Kidney glomerular epithelial cell (primary cell): ENCODE data around the gene IZUMO1.
"Not testable (repeated sequence)": the region's sequence is repeated elsewhere in the genome, so short reads cannot be mapped to it uniquely, and the experiment has no call there.

Experiments
- DNase-seq: peaks from one replicate; lab custom pipeline; 2025; lab: John Stamatoyannopoulos, UW

The IZUMO1 gene

GRCh38 chr19:48713041-48713863 lies 33.5 kb downstream of the IZUMO1 start:
- peak; percentile 14 for DNase-seq

- no peak for DNase-seq
These were observed 35.5 kb downstream of the IZUMO1 start for GRCh38 chr19:48711106-48711662.

GRCh38 chr19:48708471-48708870 lies 38.2 kb downstream of the IZUMO1 start:
- DNase-seq: no peak

- no peak for DNase-seq
These were observed 41.3 kb downstream of the IZUMO1 start for GRCh38 chr19:48705431-48705830.

GRCh38 chr19:48703316-48703715 lies 43.4 kb downstream of the IZUMO1 start:
- no peak for DNase-seq

- DNase-seq: no peak
These were observed 44.0 kb downstream of the IZUMO1 start for GRCh38 chr19:48702701-48703100.

- DNase-seq: no peak
These were observed 48.7 kb downstream of the IZUMO1 start for GRCh38 chr19:48698046-48698445.

- DNase-seq: no peak
These were observed 50.2 kb downstream of the IZUMO1 start for GRCh38 chr19:48696353-48697010.

- DNase-seq: no peak
These were observed 50.9 kb downstream of the IZUMO1 start, which contains the start of gene FUT2 for GRCh38 chr19:48695743-48696352. TSS of gene FUT2 (plus strand) at chr19:48695971. CDS start at chr19:48702957, 6,986 bp downstream.

GRCh38 chr19:48693629-48694028 lies 53.1 kb downstream of the IZUMO1 start:
- DNase-seq: not testable (repeated sequence)
